Endothelial cell of umbilical vein (primary cell): ENCODE measurements around the gene CBX6. TPM values are rescaled to one million over a fixed set of nuclear protein-coding genes. Genes with fewer than 3 reads are reported as not detected.

Experiments
- BruUV-seq: library from RNA; stranded (reverse); fragments of 400-500 nt; replicated peaks from 2 replicates; lab custom pipeline; 2021; lab: Mats Ljungman, UMichigan
- CTCF ChIA-PET: fragments of 300-600, 350-600 bp; sonication (Branson Sonifier 250); formaldehyde crosslinking; loops from one replicate; lab custom pipeline; 2021; ENCODE audit warnings: antibody characterized with exemption, inconsistent platforms; lab: Charles Lee
- POLR2A ChIA-PET: fragments of 300-600, 350-600 bp; sonication (Branson Sonifier 250); formaldehyde crosslinking; loops from one replicate; lab custom pipeline; 2021; ENCODE audit warnings: antibody characterized with exemption, inconsistent platforms; lab: Charles Lee
- DNase-seq: peaks from one replicate; pipeline ENCODE4 v3.0.0-alpha.2; 2011; ENCODE audit warnings: low read depth, low spot score
- FAIRE-seq: peaks from 2 replicates; lab custom pipeline; 2011; peaks lifted over from hg19 to GRCh38; lab: Jason Lieb, UNC
- H2AFZ ChIP-seq: 2 replicates; pipeline ENCODE4 v1.6.0; 2012; ENCODE audit warnings: low read depth, low read length, control low read depth, inconsistent platforms
- H3K27ac ChIP-seq: 2 replicates; pipeline ENCODE4 v1.5.1; 2011; ENCODE audit warnings: low read depth, mild to moderate bottlenecking, control low read depth, low read length, moderate library complexity; ENCODE audit not compliant: insufficient read depth
- H3K27me3 ChIP-seq, 2 experiments: 2 replicates each; pipeline versions ENCODE4 v1.6.0 to v1.6.1; 2011; ENCODE audit warnings: low read length in 2 of 2, mixed read lengths in 1 of 2; ENCODE audit not compliant: control insufficient read depth in 2 of 2, insufficient read depth in 2 of 2
- H3K36me3 ChIP-seq, 2 experiments: 2 replicates in 1 of 2; 3 replicates in 1 of 2; pipeline ENCODE4 v1.5.1; 2011; ENCODE audit warnings: low read length in 2 of 2, mild to moderate bottlenecking in 1 of 2, moderate library complexity in 1 of 2; ENCODE audit not compliant: control insufficient read depth in 2 of 2, insufficient read depth in 2 of 2; ENCODE audit errors: extremely low read depth in 1 of 2
- H3K4me1 ChIP-seq: 3 replicates; pipeline ENCODE4 v1.5.1; 2011; ENCODE audit warnings: mild to moderate bottlenecking, low read length; ENCODE audit not compliant: control insufficient read depth, insufficient read depth; ENCODE audit errors: extremely low read depth
- H3K4me2 ChIP-seq: 2 replicates; pipeline ENCODE4 v1.6.1; 2011; ENCODE audit warnings: low read length, control low read depth, mixed read lengths; ENCODE audit not compliant: insufficient read depth
- H3K4me3 ChIP-seq, 3 experiments: fragments of 200-600 bp in 1 of 3; sonication (generic), shearing (Covaris generic) in 1 of 3; replicated peaks in 1 of 3; 2 replicates each; pipeline ENCODE4 v1.5.1; 2011 to 2016; ENCODE audit warnings: control low read depth in 3 of 3, low read length in 3 of 3, mild to moderate bottlenecking in 2 of 3, inconsistent platforms in 1 of 3, low read depth in 1 of 3, moderate library complexity in 1 of 3; ENCODE audit not compliant: insufficient read depth in 1 of 3
- H3K79me2 ChIP-seq: 2 replicates; pipeline ENCODE4 v1.6.0; 2012; ENCODE audit warnings: low read length, inconsistent platforms; ENCODE audit not compliant: control insufficient read depth, insufficient read depth
- H3K9ac ChIP-seq: replicated peaks from 2 replicates; pipeline ENCODE3; 2011; ENCODE audit warnings: low read length, control low read depth; ENCODE audit not compliant: insufficient read depth; ENCODE audit errors: extremely low read depth
- H3K9me1 ChIP-seq: replicated peaks from 3 replicates; pipeline ENCODE4 v1.6.0; 2011; ENCODE audit warnings: mild to moderate bottlenecking, low read length; ENCODE audit not compliant: control insufficient read depth, insufficient read depth; ENCODE audit errors: extremely low read depth
- H3K9me3 ChIP-seq: replicated peaks from 2 replicates; pipeline ENCODE4 v1.5.1; 2012; ENCODE audit warnings: low read length, inconsistent platforms; ENCODE audit not compliant: control insufficient read depth, insufficient read depth
- H4K20me1 ChIP-seq: replicated peaks from 2 replicates; pipeline ENCODE3; 2011; ENCODE audit warnings: mild to moderate bottlenecking, low read length; ENCODE audit not compliant: control insufficient read depth, insufficient read depth; ENCODE audit errors: extremely low read depth
- CTCF ChIP-seq, 2 donors: IDR thresholded peaks; 1 replicate in 1 of 2; 2 replicates in 1 of 2; pipeline ENCODE4 v1.5.1; 2011; ENCODE audit warnings: low read length in 2 of 2, mild to moderate bottlenecking in 2 of 2, moderate library complexity in 2 of 2, control low read depth in 1 of 2, inconsistent platforms in 1 of 2, low read depth in 1 of 2; ENCODE audit not compliant: insufficient read depth in 1 of 2; ENCODE audit errors: extremely low read depth in 1 of 2
- EZH2 ChIP-seq: IDR thresholded peaks from 2 replicates; pipeline ENCODE4 v1.6.1; 2012; ENCODE audit warnings: borderline replicate concordance, low read depth, mild to moderate bottlenecking, moderate library complexity, low read length, inconsistent platforms; ENCODE audit not compliant: severe bottlenecking
- FOS ChIP-seq: IDR thresholded peaks from 2 replicates; pipeline ENCODE4 v1.6.1; 2011; ENCODE audit warnings: mild to moderate bottlenecking, low read length, moderate library complexity, borderline replicate concordance; ENCODE audit not compliant: insufficient read depth
- GATA2 ChIP-seq: IDR thresholded peaks from 2 replicates; pipeline ENCODE4 v1.7.0; 2011; ENCODE audit warnings: low read depth, mild to moderate bottlenecking, moderate library complexity, mixed read lengths, low read length; ENCODE audit not compliant: insufficient read length, insufficient read depth
- JUN ChIP-seq: IDR thresholded peaks from 2 replicates; pipeline ENCODE4 v1.6.1; 2011; ENCODE audit warnings: borderline replicate concordance, low read depth; ENCODE audit not compliant: insufficient read length, insufficient read depth
- MAX ChIP-seq: IDR thresholded peaks from 2 replicates; pipeline ENCODE4 v1.6.1; 2011; ENCODE audit not compliant: insufficient read depth, insufficient read length
- MYC ChIP-seq: IDR thresholded peaks from one replicate; pipeline ENCODE4 v1.6.1; 2011; ENCODE audit warnings: mild to moderate bottlenecking, low read depth, low read length
- POLR2A ChIP-seq: IDR thresholded peaks from 2 replicates; pipeline ENCODE4 v1.6.1; 2012; ENCODE audit warnings: low read depth, mild to moderate bottlenecking, control low read depth, low read length
- POLR2AphosphoS5 ChIP-seq: IDR thresholded peaks from 2 replicates; pipeline ENCODE4 v1.6.1; 2012; ENCODE audit warnings: low read depth, mild to moderate bottlenecking, control low read depth, low read length, moderate library complexity; ENCODE audit not compliant: insufficient read depth
- dilution Hi-C: fragments of 300-500 bp; cut with MboI; formaldehyde crosslinking; loops from one replicate; pipeline ENCODE4 v1.15.0; 2019; ENCODE audit warnings: low sequenced_read_pairs; ENCODE audit not compliant: extremely low pct_ligation_motif_present
- intact Hi-C: fragments of 100-400 bp; cut with micrococcal nuclease; formaldehyde crosslinking; loops from one replicate; pipeline ENCODE4 v1.10.0; 2022
- polyA plus RNA-seq, 4 experiments: library from polyadenylated mRNA; depleted of rRNA in 3 of 4; stranded (reverse) in 3 of 4; unstranded in 1 of 4; fragments of >200 nt; gene quantifications; 2 replicates each; pipeline versions ENCODE4 v1.2.1 to v1.2.3, GENCODE V29; 2011 to 2012; ENCODE audit warnings: missing spikeins in 1 of 4
- total RNA-seq: library from RNA; stranded (reverse); gene quantifications from 2 replicates; pipeline ENCODE4 v1.2.3, GENCODE V29; 2021

Gene CBX6
- total and polyA plus RNA-seq, 2 donors (not counting 3 experiments of a cell fraction or from before 2014, with no cell fraction given): 14.9 to 62.6 TPM

GRCh38 chr22:38820020-38820419 lies 52.0 kb downstream of the CBX6 start:
- Histone ChIP-seq H2AFZ (no peak overlapping the region), H3K9me3 (no peaks in the 10 kb centered on the region), H4K20me1 (no peaks in the 10 kb centered on the region), H3K27me3 (peaks cover 1 to 2% of the 10 kb centered on the region in 2 experiments), H3K4me1 (no peaks in the 10 kb centered on the region), H3K4me3 (no peak overlapping the region), H3K27ac (no peak overlapping the region), H3K4me2 (no peak overlapping the region), H3K79me2 (no peaks in the 10 kb centered on the region), H3K36me3 (no peaks in the 10 kb centered on the region), H3K9ac (no peak overlapping the region), H3K9me1 (no peaks in the 10 kb centered on the region)
- intact Hi-C loops: no loop called here
- dilution Hi-C loops: no loop called here
- no TSS peak for BruUV-seq
- DNase-seq: no peak
- no peak for FAIRE-seq
- CTCF ChIA-PET: interaction anchor here (0.7 to 1.5 kb wide), 4 partner anchors 9 to 51 kb away, joined by 3 to 10 read pairs (median 4); no protein-coding TSS in a partner anchor
- POLR2A ChIA-PET: no interaction called here
- TF ChIP-seq POLR2AphosphoS5 (no peak), EZH2 (no peak), MYC (no peak), POLR2A (no peak), CTCF (IDR thresholded peaks at IDR 0.05; ENCODE audit: extremely low read depth in 1 of 2, insufficient read depth in 1 of 2, low read depth in 1 of 2, low read length in 2 of 2) (no peak), MAX (no peak), FOS (no peak), GATA2 (no peak), JUN (no peak)
